Gastroesophageal sphincter (tissue), 3 donors: ENCODE results near the gene NXF1.

ENCODE experiments used
- CTCF ChIP-seq, 4 experiments: fragments of 200-600 bp in 2 of 4; fragments of 450-650 bp in 2 of 4; sonication (generic) in 1 of 4; IDR thresholded peaks; one replicate each; pipeline ENCODE4 v1.5.1; 2017 to 2019; ENCODE audit warnings: antibody characterized with exemption in 4 of 4, mild to moderate bottlenecking in 2 of 4, moderate library complexity in 2 of 4
- POLR2A ChIP-seq, 2 donors: fragments of 450-650 bp; IDR thresholded peaks; one replicate each; pipeline ENCODE4 v1.6.1; 2017; ENCODE audit warnings: antibody characterized with exemption in 2 of 2, mild to moderate bottlenecking in 2 of 2, moderate library complexity in 1 of 2
- POLR2AphosphoS5 ChIP-seq: sonication (generic); formaldehyde crosslinking; IDR thresholded peaks from one replicate; pipeline ENCODE4 v1.6.1; 2017; ENCODE audit warnings: antibody characterized with exemption

GRCh38 chr11:62823677-62824076 lies 18.4 kb upstream of the NXF1 start:
- TF ChIP-seq CTCF (IDR thresholded peaks at IDR 0.05) (no peak), POLR2A (IDR thresholded peaks at IDR 0.05) (no peak), POLR2AphosphoS5 (no peak)
